GOT3 (cell line): ENCODE measurements around the gene ATXN7L3.
"Not testable (repeated sequence)": the region's sequence is repeated elsewhere in the genome, so short reads cannot be mapped to it uniquely, and the experiment has no call there.

Experiments used
- DNase-seq: peaks from one replicate; lab custom pipeline; 2025; ENCODE audit warnings: mixed read lengths; lab: John Stamatoyannopoulos, UW

Gene ATXN7L3

DNA sequence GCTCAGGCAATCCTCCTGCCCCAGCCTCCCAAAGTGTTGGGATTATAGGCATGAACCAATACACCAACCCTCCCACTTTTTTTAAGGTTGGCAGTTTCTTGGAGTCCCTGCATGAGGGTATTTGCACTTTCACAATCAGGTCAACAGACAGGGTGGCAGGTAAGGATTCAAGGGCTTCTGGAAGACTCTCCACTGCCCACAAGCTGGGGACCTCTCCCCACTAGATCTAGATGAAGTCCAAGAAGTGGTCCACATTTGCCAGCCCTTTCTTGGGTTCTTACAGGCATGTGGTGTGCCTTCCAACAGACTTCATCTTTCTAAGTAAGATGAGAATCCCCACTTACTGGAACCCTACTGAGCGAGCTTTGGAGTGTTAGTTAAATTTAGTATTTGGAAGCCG lies 25.3 kb downstream of the ATXN7L3 start:
- DNase-seq: no peak

- DNase-seq: no peak
Observed at GRCh38 chr17:44171931-44172455, 27.7 kb downstream of the ATXN7L3 start.

GRCh38 chr17:44170499-44171201 lies 29.0 kb downstream of the ATXN7L3 start, which contains the start of gene ASB16:
Gene ASB16 (plus strand): TSS chr17:44170704. CDS start chr17:44170790, 86 bp downstream.
- no peak for DNase-seq

GRCh38 chr17:44170135-44170498 lies 29.6 kb downstream of the ATXN7L3 start:
- no peak for DNase-seq

- DNase-seq: no peak
Observed at GRCh38 chr17:44167181-44167861, 32.4 kb downstream of the ATXN7L3 start.

- no peak for DNase-seq
Observed at GRCh38 chr17:44164476-44164875, 35.2 kb downstream of the ATXN7L3 start.

- DNase-seq: no peak
Observed at GRCh38 chr17:44159519-44160210, 40.0 kb downstream of the ATXN7L3 start.

GRCh38 chr17:44155488-44155887 lies 44.2 kb downstream of the ATXN7L3 start:
- DNase-seq: no peak

DNA sequence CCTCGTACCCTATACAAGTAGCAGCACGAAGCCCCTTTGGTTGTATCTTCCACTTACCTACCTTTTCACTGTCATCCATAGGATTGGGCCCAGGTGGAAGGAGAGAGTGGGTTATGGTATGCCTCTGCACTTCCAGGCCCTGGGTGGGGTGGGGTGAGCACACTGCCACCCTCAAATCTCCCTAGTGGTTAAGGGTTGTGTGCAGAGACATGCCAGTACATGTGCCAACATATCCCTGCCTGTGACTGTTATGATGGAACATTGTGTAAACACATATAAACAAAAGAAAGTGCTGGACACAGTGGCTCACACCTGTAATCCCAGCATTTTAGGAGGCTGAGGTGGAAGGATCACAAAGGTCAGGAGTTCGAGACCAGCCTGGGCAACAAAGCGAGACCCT lies 46.8 kb downstream of the ATXN7L3 start:
- DNase-seq: no peak

GRCh38 chr17:44149750-44150329 lies 49.8 kb downstream of the ATXN7L3 start:
- no peak for DNase-seq

DNA sequence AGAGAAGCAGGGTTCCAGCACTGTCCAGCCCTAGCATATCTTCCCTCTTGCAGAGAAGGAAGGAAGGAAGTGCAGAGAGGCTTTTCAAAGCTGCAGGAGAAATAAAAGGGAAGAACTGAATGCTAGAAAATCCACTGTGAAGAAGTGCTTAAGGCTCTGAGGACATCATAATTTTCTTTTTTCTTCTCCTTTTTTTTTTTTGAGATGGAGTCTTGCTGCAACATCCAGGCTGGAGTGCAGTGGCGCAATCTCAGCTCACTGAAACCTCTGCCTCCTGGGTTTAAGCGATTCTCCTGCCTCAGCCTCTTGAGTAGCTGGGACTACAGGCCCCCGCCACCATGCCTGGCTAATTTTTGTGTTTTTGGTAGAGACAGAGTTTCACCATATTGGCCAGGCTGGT lies 50.6 kb downstream of the ATXN7L3 start:
- DNase-seq: not testable (repeated sequence)

DNA sequence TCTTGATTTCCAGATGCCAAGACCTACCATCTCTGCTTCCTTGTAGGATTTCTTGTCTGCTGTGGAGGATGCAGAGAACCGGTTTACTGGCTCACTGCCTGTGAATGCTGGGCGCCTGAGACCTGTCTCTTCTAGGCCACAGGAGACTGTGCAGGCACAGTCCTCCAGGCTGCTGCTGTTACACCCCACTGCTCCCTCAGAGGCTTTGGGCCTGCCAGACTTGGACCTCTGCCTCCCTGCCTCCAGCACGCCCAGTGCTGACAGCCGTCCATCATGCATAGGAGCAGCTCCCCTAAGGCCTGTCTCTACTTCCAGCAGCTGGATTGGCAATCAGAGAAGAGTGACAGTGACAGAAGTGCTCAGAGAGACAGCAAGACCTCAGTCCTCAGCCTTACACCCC lies 51.9 kb downstream of the ATXN7L3 start:
- no peak for DNase-seq

GRCh38 chr17:44146375-44147346 lies 53.0 kb downstream of the ATXN7L3 start:
- no peak for DNase-seq

- no peak for DNase-seq
Observed at GRCh38 chr17:44144966-44145739, 54.5 kb downstream of the ATXN7L3 start.

DNA sequence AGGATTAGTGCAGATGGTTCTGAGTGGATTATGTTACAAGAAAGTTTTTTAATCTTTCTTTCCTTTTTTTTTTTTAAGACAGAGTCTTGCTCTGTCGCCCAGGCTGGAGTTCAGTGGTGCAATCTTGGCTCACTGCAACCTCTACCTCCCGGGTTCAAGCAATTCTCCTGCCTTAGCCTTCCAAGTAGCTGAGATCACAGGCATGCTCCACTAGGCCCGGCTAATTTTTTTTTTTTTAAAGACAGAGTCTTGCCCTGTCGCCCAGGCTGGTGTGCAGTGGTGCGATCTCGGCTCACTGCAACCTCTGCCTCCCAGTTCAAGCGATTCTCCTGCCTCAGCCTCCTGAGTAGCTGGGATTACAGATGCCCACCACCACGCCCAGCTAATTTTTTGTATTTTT lies 55.8 kb downstream of the ATXN7L3 start:
- not testable (repeated sequence) for DNase-seq
